ENCODE data around the gene UBR4.

The UBR4 gene

GRCh38 chr1:19035377-19036040 is 174.6 kb downstream of the UBR4 start:
- peak; percentile 36 for DNase-seq (ENCODE audit: low spot score)

GRCh38 chr1:19034721-19035120 is 175.3 kb downstream of the UBR4 start:
- DNase-seq (ENCODE audit: low spot score), result peak; percentile 43

DNA sequence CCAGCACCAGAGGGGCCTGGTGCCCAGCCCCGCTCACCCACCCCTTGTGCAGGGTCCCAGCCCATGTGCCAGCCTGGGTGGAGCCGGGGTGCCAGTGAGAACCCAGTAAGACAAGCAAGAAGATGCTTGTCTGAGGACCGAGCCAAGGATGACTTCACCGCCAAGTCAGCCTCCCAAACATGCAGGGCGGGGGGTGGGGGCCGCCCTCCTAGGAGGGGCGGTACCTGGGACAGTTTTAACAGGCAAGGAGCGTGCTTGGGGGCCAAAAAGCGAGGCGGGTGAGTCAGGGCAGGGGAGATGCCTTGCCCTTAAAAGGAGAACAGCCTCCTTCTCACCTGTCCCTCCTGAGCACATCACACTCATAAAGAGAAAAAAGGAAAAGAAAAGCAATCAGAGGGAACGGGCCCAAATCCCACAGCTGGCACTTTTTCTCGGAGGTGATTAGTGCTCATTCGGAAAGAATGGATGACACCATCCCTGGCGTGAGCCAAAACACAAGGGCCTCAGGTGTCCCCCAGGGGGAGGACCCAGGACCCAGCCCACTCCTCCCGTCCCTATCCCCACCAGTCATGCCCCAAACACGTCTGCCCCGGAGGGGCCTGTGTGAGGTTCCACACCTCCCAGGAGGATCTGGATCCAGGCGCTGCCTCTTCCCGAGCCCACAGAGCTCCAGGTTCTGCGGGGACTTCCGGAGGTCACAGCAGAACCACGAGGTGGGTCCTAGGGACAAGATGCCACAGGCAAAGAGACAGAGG is 176.0 kb downstream of the UBR4 start:
- DNase-seq (ENCODE audit: low spot score), result peak; percentile 41

GRCh38 chr1:19033515-19033839 is 176.6 kb downstream of the UBR4 start:
- DNase-seq (ENCODE audit: low spot score), result no peak

GRCh38 chr1:19032701-19033514 is 177.2 kb downstream of the UBR4 start:
- peak; percentile 40 for DNase-seq (ENCODE audit: low spot score)

GRCh38 chr1:19032413-19032695 is 177.7 kb downstream of the UBR4 start:
- no peak for DNase-seq (ENCODE audit: low spot score)

GRCh38 chr1:19029191-19030085 is 180.6 kb downstream of the UBR4 start:
- peak; percentile 40 for DNase-seq (ENCODE audit: low spot score)

- DNase-seq (ENCODE audit: low spot score), result peak; percentile 27
These were observed 181.4 kb downstream of the UBR4 start for GRCh38 chr1:19028546-19029129.

DNA sequence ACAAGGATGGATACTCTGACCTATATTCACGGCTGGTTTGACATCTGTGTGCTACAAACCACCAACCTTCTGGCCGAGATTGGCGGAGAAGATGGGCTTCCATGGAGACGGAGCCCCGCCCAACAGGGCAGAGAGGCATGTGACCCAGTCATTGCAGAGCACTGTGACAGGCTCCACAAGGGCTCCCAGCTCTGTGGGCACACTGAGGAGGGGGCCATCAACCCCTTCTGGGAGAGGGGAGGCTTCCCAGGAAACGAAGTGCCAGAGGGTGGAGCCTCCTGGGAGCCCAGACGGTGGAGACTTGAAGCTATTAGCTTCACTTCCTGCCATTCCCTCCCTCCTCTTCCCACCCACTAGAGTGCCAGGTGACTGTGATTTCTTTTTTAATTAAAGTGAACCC is 182.0 kb downstream of the UBR4 start:
- peak; percentile 68 for DNase-seq (ENCODE audit: low spot score)

All from ecto neural progenitor cell (in vitro differentiated cells).